Muscle layer of duodenum (tissue), 2 donors: ENCODE measurements around the gene SPACDR.

ENCODE experiments used
- H3K27ac ChIP-seq: one replicate; pipeline ENCODE4 v1.7.0; 2013; ENCODE audit warnings: mild to moderate bottlenecking, low read length
- H3K27me3 ChIP-seq: one replicate; pipeline ENCODE4 v1.7.0; 2013; ENCODE audit warnings: low read depth, mild to moderate bottlenecking, control low read depth, low read length
- H3K36me3 ChIP-seq, 2 donors: one replicate each; pipeline ENCODE4 v1.7.0; 2013; ENCODE audit warnings: low read length in 2 of 2, control low read depth in 1 of 2, mild to moderate bottlenecking in 1 of 2; ENCODE audit not compliant: insufficient read depth in 2 of 2, control insufficient read depth in 1 of 2
- H3K4me1 ChIP-seq, 2 donors: one replicate each; pipeline ENCODE4 v1.7.0; 2013; ENCODE audit warnings: low read length in 2 of 2, mild to moderate bottlenecking in 2 of 2, control low read depth in 1 of 2, moderate library complexity in 1 of 2; ENCODE audit not compliant: insufficient read depth in 2 of 2, control insufficient read depth in 1 of 2
- H3K4me3 ChIP-seq, 2 donors: one replicate each; pipeline ENCODE4 v1.7.0; 2013; ENCODE audit warnings: low read length in 2 of 2, low read depth in 1 of 2, mild to moderate bottlenecking in 1 of 2
- H3K9me3 ChIP-seq, 2 donors: one replicate each; pipeline ENCODE4 v1.7.0; 2013; ENCODE audit warnings: low read length in 2 of 2, control low read depth in 1 of 2, mild to moderate bottlenecking in 1 of 2; ENCODE audit not compliant: control insufficient read depth in 1 of 2
- donor health status: healthy.

SPACDR gene

GRCh38 chr7:100492738-100493475, 28.8 kb upstream of the SPACDR start:
- no peaks in the 10 kb centered on the region for H3K27me3 ChIP-seq
- no peak overlapping the region for H3K27ac ChIP-seq
- H3K4me3 ChIP-seq: peak overlapping the region; percentile 16 to 55
- H3K36me3 ChIP-seq: no peaks in the 10 kb centered on the region
- no peaks in the 10 kb centered on the region for H3K9me3 ChIP-seq
- peaks cover 0 to 22% of the 10 kb centered on the region in 2 donors for H3K4me1 ChIP-seq

- Histone ChIP-seq H3K27ac (no peak overlapping the region), H3K27me3 (no peaks in the 10 kb centered on the region), H3K9me3 (no peaks in the 10 kb centered on the region), H3K4me1 (peaks cover 0 to 22% of the 10 kb centered on the region in 2 donors), H3K4me3 (no peak overlapping the region), H3K36me3 (no peaks in the 10 kb centered on the region)
These were observed 27.1 kb upstream of the SPACDR start for GRCh38 chr7:100491192-100491578.

- H3K4me3 ChIP-seq: no peak overlapping the region
- no peak overlapping the region for H3K27ac ChIP-seq
- no peaks in the 10 kb centered on the region for H3K36me3 ChIP-seq
- H3K4me1 ChIP-seq: peaks cover 0 to 23% of the 10 kb centered on the region in 2 donors
- H3K9me3 ChIP-seq: no peaks in the 10 kb centered on the region
- no peaks in the 10 kb centered on the region for H3K27me3 ChIP-seq
These were observed 26.6 kb upstream of the SPACDR start for GRCh38 chr7:100490483-100491191.

GRCh38 chr7:100489824-100490223, 25.8 kb upstream of the SPACDR start:
- H3K36me3 ChIP-seq: no peaks in the 10 kb centered on the region

GRCh38 chr7:100489121-100489520, 25.1 kb upstream of the SPACDR start:
- H3K4me3 ChIP-seq: no peak overlapping the region
- H3K27me3 ChIP-seq: no peaks in the 10 kb centered on the region
- peaks cover 0 to 29% of the 10 kb centered on the region in 2 donors for H3K4me1 ChIP-seq
- H3K36me3 ChIP-seq: no peaks in the 10 kb centered on the region
- H3K9me3 ChIP-seq: no peaks in the 10 kb centered on the region
- no peak overlapping the region for H3K27ac ChIP-seq

More at GRCh38 chr7:100489824-100490223, 25.8 kb upstream of the SPACDR start:
- Histone ChIP-seq H3K9me3 (no peaks in the 10 kb centered on the region), H3K4me1 (peaks cover 0 to 27% of the 10 kb centered on the region in 2 donors), H3K4me3 (no peak overlapping the region), H3K27me3 (no peaks in the 10 kb centered on the region), H3K27ac (no peak overlapping the region)

- Histone ChIP-seq H3K36me3 (no peaks in the 10 kb centered on the region), H3K4me3 (no peak overlapping the region), H3K4me1 (peaks cover 0 to 26% of the 10 kb centered on the region in 2 donors), H3K27me3 (no peaks in the 10 kb centered on the region), H3K9me3 (no peaks in the 10 kb centered on the region), H3K27ac (no peak overlapping the region)
These were observed 24.5 kb upstream of the SPACDR start for GRCh38 chr7:100488333-100489095.

- Histone ChIP-seq H3K4me3 (no peak overlapping the region), H3K9me3 (no peaks in the 10 kb centered on the region), H3K27me3 (no peaks in the 10 kb centered on the region), H3K36me3 (no peaks in the 10 kb centered on the region), H3K27ac (no peak overlapping the region), H3K4me1 (peaks cover 0 to 31% of the 10 kb centered on the region in 2 donors)
These were observed 22.8 kb upstream of the SPACDR start for GRCh38 chr7:100486753-100487446.

GRCh38 chr7:100486111-100486636, 22.1 kb upstream of the SPACDR start:
- H3K4me1 ChIP-seq: peaks cover 0 to 31% of the 10 kb centered on the region in 2 donors
- no peaks in the 10 kb centered on the region for H3K9me3 ChIP-seq
- no peaks in the 10 kb centered on the region for H3K27me3 ChIP-seq
- no peak overlapping the region for H3K4me3 ChIP-seq
- no peak overlapping the region for H3K27ac ChIP-seq
- H3K36me3 ChIP-seq: no peaks in the 10 kb centered on the region

- Histone ChIP-seq H3K27me3 (no peaks in the 10 kb centered on the region), H3K4me3 (no peak overlapping the region), H3K27ac (no peak overlapping the region), H3K36me3 (no peaks in the 10 kb centered on the region), H3K4me1 (peaks cover 0 to 31% of the 10 kb centered on the region in 2 donors), H3K9me3 (no peaks in the 10 kb centered on the region)
These were observed 21.4 kb upstream of the SPACDR start for GRCh38 chr7:100485471-100485876.

- Histone ChIP-seq H3K9me3 (no peaks in the 10 kb centered on the region), H3K36me3 (no peaks in the 10 kb centered on the region), H3K27ac (no peak overlapping the region), H3K4me3 (no peak overlapping the region), H3K27me3 (no peaks in the 10 kb centered on the region), H3K4me1 (peaks cover 0 to 30% of the 10 kb centered on the region in 2 donors)
These were observed 20.6 kb upstream of the SPACDR start for GRCh38 chr7:100484673-100485045.
